Activated CD8-positive, alpha-beta T cell treated with anti-CD3 and anti-CD28 coated beads for 36 hours (primary cell): Measurements from ENCODE around the gene CEBPA. TPM values are rescaled to one million over a fixed set of nuclear protein-coding genes. Genes with fewer than 3 reads are reported as not detected.

Experiments
- ATAC-seq: fragments of 200-7000 bp; cut with Tn5 transposase; one replicate; pipeline ENCODE4 v1.10.0; 2021; ENCODE audit warnings: mild to moderate bottlenecking, moderate library complexity
- CTCF ChIA-PET: fragments of 350-600 bp; sonication (Branson Sonifier 250); formaldehyde crosslinking; loops from one replicate; lab custom pipeline; 2021; ENCODE audit warnings: antibody characterized with exemption; lab: Charles Lee
- POLR2A ChIA-PET: fragments of 350-600 bp; sonication (Branson Sonifier 250); formaldehyde crosslinking; loops from one replicate; lab custom pipeline; 2021; ENCODE audit warnings: antibody characterized with exemption; lab: Charles Lee
- DNase-seq: peaks from one replicate; pipeline ENCODE4 v3.0.0-alpha.2; 2020
- H3K27ac Mint-ChIP-seq: one replicate; pipeline ENCODE4 v1.8.0; 2021; ENCODE audit warnings: mild to moderate bottlenecking, mixed read lengths
- H3K27me3 Mint-ChIP-seq: one replicate; pipeline ENCODE4 v1.8.0; 2021; ENCODE audit warnings: mixed read lengths
- H3K36me3 Mint-ChIP-seq: one replicate; pipeline ENCODE4 v1.8.0; 2021; ENCODE audit warnings: low read depth, mixed read lengths
- H3K4me1 Mint-ChIP-seq: one replicate; pipeline ENCODE4 v1.8.0; 2021; ENCODE audit warnings: low read depth, mixed read lengths
- H3K4me3 Mint-ChIP-seq: one replicate; pipeline ENCODE4 v1.8.0; 2021; ENCODE audit warnings: mild to moderate bottlenecking, moderate library complexity, mixed read lengths
- H3K9me3 Mint-ChIP-seq: one replicate; pipeline ENCODE4 v1.8.0; 2021; ENCODE audit warnings: mixed read lengths
- CTCF ChIP-seq: fragments of 200-600 bp; IDR thresholded peaks from one replicate; pipeline ENCODE4 v1.8.0; 2022; ENCODE audit warnings: antibody characterized with exemption, mild to moderate bottlenecking
- intact Hi-C: fragments of 100-400 bp; cut with micrococcal nuclease; formaldehyde crosslinking; loops from one replicate; pipeline ENCODE4 v1.10.0; 2022
- total RNA-seq, 2 experiments: library from RNA; stranded (reverse); gene quantifications; one replicate each; pipeline ENCODE4 v1.2.3, GENCODE V29; 2021

The CEBPA gene
- total RNA-seq, 2 experiments from 2014 or later = 0.34 to 0.45 TPM

- ChIA-PET POLR2A (no interaction called here), CTCF (no interaction called here)
- Mint-ChIP-seq H3K27ac (no peak overlapping the region), H3K36me3 (no peaks in the 10 kb centered on the region), H3K4me3 (no peak overlapping the region), H3K27me3 (peaks cover 21% of the 10 kb centered on the region), H3K4me1 (peaks cover 2% of the 10 kb centered on the region), H3K9me3 (peaks cover 18% of the 10 kb centered on the region)
- ATAC-seq = no peak
- DNase-seq = no peak
- intact Hi-C loops = no loop called here
- no peak for TF ChIP-seq CTCF
These were observed 10.5 kb downstream of the CEBPA start for GRCh38 chr19:33291623-33292534.

GRCh38 chr19:33290956-33291622 is 11.2 kb downstream of the CEBPA start:
- Mint-ChIP-seq H3K27ac (no peak overlapping the region), H3K36me3 (no peaks in the 10 kb centered on the region), H3K27me3 (peaks cover 21% of the 10 kb centered on the region), H3K4me3 (no peak overlapping the region), H3K4me1 (peaks cover 4% of the 10 kb centered on the region), H3K9me3 (peaks cover 18% of the 10 kb centered on the region)
- DNase-seq (no peak), ATAC-seq (no peak)
- TF ChIP-seq CTCF = no peak
- intact Hi-C loops = no loop called here
- ChIA-PET CTCF (no interaction called here), POLR2A (no interaction called here)

DNA sequence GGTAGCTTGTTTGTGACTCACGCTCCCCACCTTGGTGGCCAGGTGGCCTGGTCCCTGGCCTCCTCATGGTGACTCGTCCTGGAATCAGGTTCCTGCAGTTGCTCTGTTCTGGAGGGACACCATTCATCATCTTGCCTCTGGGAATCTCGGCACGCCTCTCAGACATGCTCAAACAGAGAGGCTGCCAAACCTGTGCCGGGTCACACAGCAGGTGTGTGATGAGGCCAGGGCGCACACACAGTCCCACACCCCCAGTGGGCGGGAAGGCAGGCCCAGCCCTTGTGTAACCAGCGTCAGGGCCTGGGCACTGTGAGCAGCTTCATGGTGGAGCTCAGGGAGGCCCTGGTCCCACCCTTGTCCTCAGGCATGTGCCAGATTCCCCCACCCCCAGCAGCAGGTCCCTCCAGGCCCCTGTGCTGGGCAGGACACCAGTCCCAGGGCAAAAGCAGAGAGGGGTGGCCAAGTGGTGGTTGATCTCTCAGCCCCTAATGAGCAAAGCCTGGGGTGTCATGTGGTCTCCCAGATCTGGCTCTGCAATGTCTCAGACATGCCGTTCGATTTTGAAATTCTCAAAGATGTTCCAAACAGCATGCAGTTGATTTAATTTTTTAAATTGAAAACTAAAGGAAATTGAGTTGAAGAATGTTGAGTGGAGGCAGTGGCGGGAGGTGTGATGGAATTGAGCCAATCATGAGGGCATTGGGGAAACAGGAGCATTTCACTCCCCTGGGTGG is 12.1 kb downstream of the CEBPA start:
- Mint-ChIP-seq H3K4me3 (no peak overlapping the region), H3K27me3 (peaks cover 19% of the 10 kb centered on the region), H3K36me3 (no peaks in the 10 kb centered on the region), H3K27ac (no peak overlapping the region), H3K4me1 (peaks cover 4% of the 10 kb centered on the region), H3K9me3 (peaks cover 18% of the 10 kb centered on the region)
- DNase-seq = no peak
- ChIA-PET POLR2A (no interaction called here), CTCF (no interaction called here)
- ATAC-seq = no peak
- intact Hi-C loops = no loop called here
- TF ChIP-seq CTCF = no peak

DNA sequence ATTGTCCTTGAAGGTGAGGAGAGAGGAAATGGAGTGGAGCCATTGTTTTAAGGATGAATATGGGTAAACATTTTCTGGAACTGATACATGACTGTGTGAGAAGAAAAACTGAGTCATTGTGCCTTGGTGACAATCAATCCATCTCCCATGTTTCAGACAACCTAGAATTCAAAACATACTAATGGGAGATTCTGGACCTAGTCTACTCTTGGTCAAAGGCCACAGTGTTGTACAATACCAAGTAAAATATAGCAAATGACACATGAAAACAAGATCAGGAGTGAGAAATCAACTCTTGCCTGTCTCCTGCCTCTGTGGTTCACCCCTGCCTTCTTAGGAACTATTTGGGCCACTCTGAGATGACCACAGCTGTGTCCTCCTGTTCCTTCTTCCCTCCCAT is 13.1 kb downstream of the CEBPA start:
- DNase-seq (no peak), ATAC-seq (no peak)
- intact Hi-C loops = no loop called here
- peaks cover 4% of the 10 kb centered on the region for H3K4me1 Mint-ChIP-seq
- TF ChIP-seq CTCF = no peak
- peaks cover 18% of the 10 kb centered on the region for H3K9me3 Mint-ChIP-seq
- ChIA-PET CTCF (no interaction called here), POLR2A (no interaction called here)
- H3K27me3 Mint-ChIP-seq = peaks cover 19% of the 10 kb centered on the region
- no peaks in the 10 kb centered on the region for H3K36me3 Mint-ChIP-seq
- no peak overlapping the region for H3K27ac Mint-ChIP-seq
- H3K4me3 Mint-ChIP-seq = no peak overlapping the region
